ENCODE results near the gene HMBS. TPM values are rescaled to one million over a fixed set of nuclear protein-coding genes. Genes with fewer than 3 reads are reported as not detected.
A peak's percentile ranks its signal among the peaks of the same experiment; 100 is the strongest.

Gene HMBS
- total RNA-seq, 1 donor from 2014 or later: 21.4 TPM

- Histone ChIP-seq H3K4me2 (ENCODE audit: low read length) (no peak overlapping the region), H3K79me2 (ENCODE audit: insufficient read depth, low read length) (peaks cover 40% of the 10 kb centered on the region), H3K4me3 (ENCODE audit: insufficient read depth, low read depth, low read length) (no peak overlapping the region), H3K9ac (ENCODE audit: low read length) (no peak overlapping the region), H3K4me1 (ENCODE audit: insufficient read depth, low read length) (peaks cover 26% of the 10 kb centered on the region), H3K27me3 (ENCODE audit: insufficient read depth, low read length) (no peaks in the 10 kb centered on the region), H4K20me1 (ENCODE audit: insufficient read depth, low read length) (peaks cover 19% of the 10 kb centered on the region), H3K9me3 (ENCODE audit: insufficient read depth, low read depth, low read length) (no peaks in the 10 kb centered on the region), H3K36me3 (ENCODE audit: insufficient read depth, low read length) (peaks cover 4% of the 10 kb centered on the region), H2AFZ (ENCODE audit: low read depth, low read length) (no peak overlapping the region), H3K27ac (ENCODE audit: low read depth, low read length) (no peak overlapping the region)
- Mint-ChIP-seq H3K27me3 (ENCODE audit: low read depth, unreplicated experiment) (no peaks in the 10 kb centered on the region), H3K9me3 (ENCODE audit: unreplicated experiment) (no peaks in the 10 kb centered on the region), H3K27ac (ENCODE audit: unreplicated experiment) (no peak overlapping the region), H3K4me1 (ENCODE audit: low read depth, unreplicated experiment) (peaks cover 12% of the 10 kb centered on the region), H3K36me3 (ENCODE audit: low read depth, unreplicated experiment) (peaks cover 3% of the 10 kb centered on the region), H3K4me3 (ENCODE audit: unreplicated experiment) (peak overlapping the region; percentile 29)
- DNase-seq (ENCODE audit: low read depth): no peak
- TF ChIP-seq EZH2 (IDR thresholded peaks at IDR 0.05; ENCODE audit: insufficient read depth, low read length): no peak
- no peak for TF ChIP-seq CTCF (IDR thresholded peaks at IDR 0.05; ENCODE audit: insufficient read depth, low read depth, low read length)
- no peak for FAIRE-seq
These were observed 3.7 kb downstream of the HMBS start for GRCh38 chr11:119088406-119088805.

GRCh38 chr11:119089319-119089718 lies 4.6 kb downstream of the HMBS start:
- Histone ChIP-seq H3K4me3 (ENCODE audit: insufficient read depth, low read depth, low read length) (no peak overlapping the region), H3K4me1 (ENCODE audit: insufficient read depth, low read length) (peaks cover 28% of the 10 kb centered on the region), H3K27ac (ENCODE audit: low read depth, low read length) (no peak overlapping the region), H3K4me2 (ENCODE audit: low read length) (no peak overlapping the region), H3K27me3 (ENCODE audit: insufficient read depth, low read length) (no peaks in the 10 kb centered on the region), H3K79me2 (ENCODE audit: insufficient read depth, low read length) (peaks cover 49% of the 10 kb centered on the region), H3K36me3 (ENCODE audit: insufficient read depth, low read length) (peaks cover 4% of the 10 kb centered on the region), H3K9ac (ENCODE audit: low read length) (no peak overlapping the region), H3K9me3 (ENCODE audit: insufficient read depth, low read depth, low read length) (no peaks in the 10 kb centered on the region), H2AFZ (ENCODE audit: low read depth, low read length) (no peak overlapping the region), H4K20me1 (ENCODE audit: insufficient read depth, low read length) (peaks cover 27% of the 10 kb centered on the region)
- TF ChIP-seq EZH2 (IDR thresholded peaks at IDR 0.05; ENCODE audit: insufficient read depth, low read length): no peak
- no peak for TF ChIP-seq CTCF (IDR thresholded peaks at IDR 0.05; ENCODE audit: insufficient read depth, low read depth, low read length)
- Mint-ChIP-seq H3K4me1 (ENCODE audit: low read depth, unreplicated experiment) (peaks cover 15% of the 10 kb centered on the region), H3K36me3 (ENCODE audit: low read depth, unreplicated experiment) (peaks cover 3% of the 10 kb centered on the region), H3K9me3 (ENCODE audit: unreplicated experiment) (no peaks in the 10 kb centered on the region), H3K27me3 (ENCODE audit: low read depth, unreplicated experiment) (no peaks in the 10 kb centered on the region), H3K27ac (ENCODE audit: unreplicated experiment) (no peak overlapping the region), H3K4me3 (ENCODE audit: unreplicated experiment) (no peak overlapping the region)
- FAIRE-seq: no peak
- DNase-seq (ENCODE audit: low read depth): no peak

- Histone ChIP-seq H3K79me2 (ENCODE audit: insufficient read depth, low read length) (peaks cover 49% of the 10 kb centered on the region), H3K36me3 (ENCODE audit: insufficient read depth, low read length) (peaks cover 4% of the 10 kb centered on the region), H4K20me1 (ENCODE audit: insufficient read depth, low read length) (peaks cover 29% of the 10 kb centered on the region), H3K27me3 (ENCODE audit: insufficient read depth, low read length) (no peaks in the 10 kb centered on the region), H3K4me2 (ENCODE audit: low read length) (no peak overlapping the region), H3K27ac (ENCODE audit: low read depth, low read length) (no peak overlapping the region), H3K4me1 (ENCODE audit: insufficient read depth, low read length) (peaks cover 17% of the 10 kb centered on the region), H2AFZ (ENCODE audit: low read depth, low read length) (no peak overlapping the region), H3K4me3 (ENCODE audit: insufficient read depth, low read depth, low read length) (no peak overlapping the region), H3K9me3 (ENCODE audit: insufficient read depth, low read depth, low read length) (no peaks in the 10 kb centered on the region), H3K9ac (ENCODE audit: low read length) (no peak overlapping the region)
- DNase-seq (ENCODE audit: low read depth) (no peak), FAIRE-seq (no peak)
- H3K36me3 Mint-ChIP-seq (ENCODE audit: low read depth, unreplicated experiment): peaks cover 3% of the 10 kb centered on the region
- H3K9me3 Mint-ChIP-seq (ENCODE audit: unreplicated experiment): no peaks in the 10 kb centered on the region
- no peak overlapping the region for H3K4me3 Mint-ChIP-seq (ENCODE audit: unreplicated experiment)
- H3K27me3 Mint-ChIP-seq (ENCODE audit: low read depth, unreplicated experiment): no peaks in the 10 kb centered on the region
- peaks cover 15% of the 10 kb centered on the region for H3K4me1 Mint-ChIP-seq (ENCODE audit: low read depth, unreplicated experiment)
- peak overlapping the region; percentile 62 for H3K27ac Mint-ChIP-seq (ENCODE audit: unreplicated experiment)
- TF ChIP-seq CTCF (IDR thresholded peaks at IDR 0.05; ENCODE audit: insufficient read depth, low read depth, low read length) (no peak), EZH2 (IDR thresholded peaks at IDR 0.05; ENCODE audit: insufficient read depth, low read length) (no peak)
These were observed 6.5 kb downstream of the HMBS start for GRCh38 chr11:119091178-119091577.
